Hepatocyte (in vitro differentiated cells): Measurements from ENCODE around the gene AGAP6.
"Not testable (repeated sequence)": the region's sequence is repeated elsewhere in the genome, so short reads cannot be mapped to it uniquely, and the experiment has no call there.

Source experiments
- EZH2 ChIP-seq: fragments of 200-600 bp; sonication (generic); IDR thresholded peaks from 2 replicates; pipeline ENCODE4 v1.6.1; 2016; ENCODE audit warnings: antibody characterized with exemption, mild to moderate bottlenecking, borderline replicate concordance
- EZH2phosphoT487 ChIP-seq: fragments of 200-600 bp; sonication (generic); IDR thresholded peaks from one replicate; pipeline ENCODE4 v1.6.1; 2018; ENCODE audit warnings: antibody characterized with exemption, mild to moderate bottlenecking, low read depth, moderate library complexity; ENCODE audit not compliant: unreplicated experiment, severe bottlenecking
- TF ChIP-seq, protein P1 (sequence below): fragments of 200-600 bp; sonication (generic); IDR thresholded peaks from 2 replicates; pipeline ENCODE4 v1.5.1; 2016; ENCODE audit warnings: antibody characterized with exemption, mild to moderate bottlenecking; ENCODE audit not compliant: poor library complexity

DNA sequence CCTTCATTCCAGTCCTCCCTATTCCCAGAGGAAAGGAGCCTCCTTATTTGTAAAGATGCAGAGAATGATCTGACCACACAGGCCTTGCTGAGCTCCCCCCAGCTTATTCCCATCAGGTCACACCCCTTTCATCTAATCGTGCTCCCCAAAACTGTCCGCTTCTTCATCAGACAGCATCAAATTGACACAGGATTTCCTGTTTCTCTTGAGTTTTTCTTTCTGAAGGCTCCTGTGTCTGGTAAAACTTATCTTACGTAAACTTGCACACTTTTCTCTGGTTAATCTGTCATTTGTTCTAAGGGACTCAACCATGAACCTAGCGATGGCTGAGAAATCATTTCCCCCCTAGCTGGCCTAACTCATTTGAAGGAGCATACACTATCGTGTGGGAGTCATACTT is 59.4 kb downstream of the AGAP6 start:
- not testable (repeated sequence) for TF ChIP-seq EZH2, EZH2phosphoT487
- TF ChIP-seq, protein P1, sequence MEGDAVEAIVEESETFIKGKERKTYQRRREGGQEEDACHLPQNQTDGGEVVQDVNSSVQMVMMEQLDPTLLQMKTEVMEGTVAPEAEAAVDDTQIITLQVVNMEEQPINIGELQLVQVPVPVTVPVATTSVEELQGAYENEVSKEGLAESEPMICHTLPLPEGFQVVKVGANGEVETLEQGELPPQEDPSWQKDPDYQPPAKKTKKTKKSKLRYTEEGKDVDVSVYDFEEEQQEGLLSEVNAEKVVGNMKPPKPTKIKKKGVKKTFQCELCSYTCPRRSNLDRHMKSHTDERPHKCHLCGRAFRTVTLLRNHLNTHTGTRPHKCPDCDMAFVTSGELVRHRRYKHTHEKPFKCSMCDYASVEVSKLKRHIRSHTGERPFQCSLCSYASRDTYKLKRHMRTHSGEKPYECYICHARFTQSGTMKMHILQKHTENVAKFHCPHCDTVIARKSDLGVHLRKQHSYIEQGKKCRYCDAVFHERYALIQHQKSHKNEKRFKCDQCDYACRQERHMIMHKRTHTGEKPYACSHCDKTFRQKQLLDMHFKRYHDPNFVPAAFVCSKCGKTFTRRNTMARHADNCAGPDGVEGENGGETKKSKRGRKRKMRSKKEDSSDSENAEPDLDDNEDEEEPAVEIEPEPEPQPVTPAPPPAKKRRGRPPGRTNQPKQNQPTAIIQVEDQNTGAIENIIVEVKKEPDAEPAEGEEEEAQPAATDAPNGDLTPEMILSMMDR, result not testable (repeated sequence)
